ENCODE measurements around the gene C10orf88. TPM values are rescaled to one million over a fixed set of nuclear protein-coding genes. Genes with fewer than 3 reads are reported as not detected.

The C10orf88 gene
- total and polyA plus RNA-seq, 9 of the 15 experiments (the other 6 are each of a cell fraction or from before 2014, with no cell fraction given) = 2.5 to 9.6 (median 7.5) TPM

DNA sequence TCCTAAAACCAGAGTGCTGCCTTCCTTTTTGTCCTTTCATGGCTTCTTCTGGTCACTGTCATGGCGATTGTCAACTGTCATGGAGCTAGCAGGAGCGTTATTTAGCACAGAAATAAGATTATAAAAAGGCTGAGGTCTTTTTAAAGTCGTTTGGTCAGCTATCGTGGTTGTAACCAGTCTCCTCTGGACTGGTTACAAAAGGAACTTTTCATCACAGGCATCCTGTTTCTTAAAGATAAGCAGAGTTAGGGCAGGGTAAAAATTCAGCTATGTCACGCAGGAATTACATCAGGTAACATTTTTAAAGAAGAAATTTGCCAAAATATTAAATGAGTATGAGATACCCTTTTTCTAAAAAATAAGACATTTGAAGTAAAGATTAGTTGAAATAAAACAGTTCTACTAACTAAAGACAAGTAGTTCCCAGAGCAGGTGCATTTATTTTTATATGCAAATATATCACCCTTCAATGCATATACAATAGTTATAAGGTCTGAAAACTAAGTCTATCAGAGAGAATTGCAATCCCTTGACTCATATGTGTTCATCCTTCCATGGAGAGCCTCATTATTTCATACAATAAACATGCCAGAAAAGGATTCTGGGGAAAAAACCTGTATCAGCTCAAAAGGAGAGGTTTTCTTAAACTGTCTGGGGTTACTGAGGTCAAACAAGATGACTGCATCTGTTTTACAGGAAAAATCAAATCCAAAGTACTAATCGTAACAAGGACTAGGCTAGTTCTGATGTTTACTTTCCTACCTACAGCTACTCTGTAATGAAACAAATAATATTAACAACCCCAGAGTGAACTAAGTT lies 22.7 kb downstream of the C10orf88 start (continued):
- TF ChIP-seq MEIS2 (IDR thresholded peaks at IDR 0.05; ENCODE audit: partially characterized antibody) (peak; percentile 90), SMARCA4 (IDR thresholded peaks at IDR 0.05) (peak; percentile 88), JUND (IDR thresholded peaks at IDR 0.05; ENCODE audit: borderline replicate concordance, low read depth, low read length) (no peak), JUND (tag; IDR thresholded peaks at IDR 0.05; ENCODE audit: borderline replicate concordance, low read depth, low read length) (peak; percentile 15; the same call in 1 of the 3 replicates), ZNF316 (IDR thresholded peaks at IDR 0.05) (peak; percentile 70), CTBP1 (IDR thresholded peaks at IDR 0.05; ENCODE audit: borderline replicate concordance) (no peak), RNF2 (IDR thresholded peaks at IDR 0.05) (peak; percentile 30; the same call in 1 of the 2 replicates), POLR2AphosphoS5 (IDR thresholded peaks at IDR 0.05; ENCODE audit: control insufficient read depth, insufficient read depth, low read depth, low read length) (peak; percentile 60), FOXM1 (IDR thresholded peaks at IDR 0.05; ENCODE audit: low read depth) (peak; percentile 67), FOXM1 (CRISPR knock-in tag; IDR thresholded peaks at IDR 0.05; ENCODE audit: low read depth) (no peak), EP300 (IDR thresholded peaks at IDR 0.05; ENCODE audit: low read length) (peak; percentile 87), SRSF9 (IDR thresholded peaks at IDR 0.05; ENCODE audit: borderline replicate concordance, low read depth, low read length) (no peak), CBX3 (IDR thresholded peaks at IDR 0.05; ENCODE audit: borderline replicate concordance in 1 of 2, low read length in 2 of 2) (0 out of 3 replicates have a peak, but pooled peaks of 1 of the 2 experiments have one; percentile 15), CEBPG (CRISPR knock-in tag; IDR thresholded peaks at IDR 0.05) (no peak), CEBPG (tag; conservative IDR thresholded peaks at IDR 0.05 in 1 of 2, IDR thresholded peaks at IDR 0.05 in 1 of 2) (peak in 1 of 2 experiments; percentile 4; a peak in 1 of 4 replicates), ATF1 (CRISPR knock-in tag; IDR thresholded peaks at IDR 0.05) (no peak), ATF1 (tag; IDR thresholded peaks at IDR 0.05) (peak; percentile 30; the same call in 1 of the 2 replicates), YY1 (IDR thresholded peaks at IDR 0.05; ENCODE audit: borderline replicate concordance in 1 of 3, control insufficient read depth in 1 of 3, extremely low read depth in 1 of 3, insufficient read depth in 3 of 3, insufficient read length in 1 of 3, insufficient replicate concordance in 2 of 3, low read depth in 1 of 3, low read length in 2 of 3) (peak in 1 of 3 experiments; percentile 83), MIER1 (IDR thresholded peaks at IDR 0.05; ENCODE audit: low read depth) (no peak; the same call in 1 of the 2 replicates), RBM39 (optimal IDR thresholded peaks at IDR 0.05; ENCODE audit: low read depth, low read length) (no peak), RCOR1 (IDR thresholded peaks at IDR 0.05; ENCODE audit: borderline replicate concordance in 1 of 2, low read depth in 2 of 2, low read length in 2 of 2) (0 out of 4 replicates have a peak, but pooled peaks of 1 of the 2 experiments have one; percentile 10), RBM17 (IDR thresholded peaks at IDR 0.05; ENCODE audit: borderline replicate concordance, low read depth, low read length) (no peak), ETV1 (tag; conservative IDR thresholded peaks at IDR 0.05; ENCODE audit: low read depth) (0 out of 2 replicates have a peak, but pooled peaks have one; percentile 31), SOX6 (IDR thresholded peaks at IDR 0.05) (peak; percentile 91), ZSCAN32 (CRISPR knock-in tag; IDR thresholded peaks at IDR 0.05) (no peak), CBFA2T3 (IDR thresholded peaks at IDR 0.05) (peak; percentile 88), ZNF217 (CRISPR knock-in tag; IDR thresholded peaks at IDR 0.05) (no peak), STAT5A (IDR thresholded peaks at IDR 0.05; ENCODE audit: borderline replicate concordance, low read length) (peak; percentile 65; the same call in 1 of the 2 replicates), HDAC2 (IDR thresholded peaks at IDR 0.05) (0 out of 2 replicates have a peak, but pooled peaks have one; percentile 8), TAL1 (IDR thresholded peaks at IDR 0.05) (peak; percentile 85)
- TF ChIP-seq, protein P1, sequence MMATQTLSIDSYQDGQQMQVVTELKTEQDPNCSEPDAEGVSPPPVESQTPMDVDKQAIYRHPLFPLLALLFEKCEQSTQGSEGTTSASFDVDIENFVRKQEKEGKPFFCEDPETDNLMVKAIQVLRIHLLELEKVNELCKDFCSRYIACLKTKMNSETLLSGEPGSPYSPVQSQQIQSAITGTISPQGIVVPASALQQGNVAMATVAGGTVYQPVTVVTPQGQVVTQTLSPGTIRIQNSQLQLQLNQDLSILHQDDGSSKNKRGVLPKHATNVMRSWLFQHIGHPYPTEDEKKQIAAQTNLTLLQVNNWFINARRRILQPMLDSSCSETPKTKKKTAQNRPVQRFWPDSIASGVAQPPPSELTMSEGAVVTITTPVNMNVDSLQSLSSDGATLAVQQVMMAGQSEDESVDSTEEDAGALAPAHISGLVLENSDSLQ (IDR thresholded peaks at IDR 0.05) = peak; percentile 57
